ENCODE data around the gene NT5DC4.
A peak's percentile ranks its signal among the peaks of the same experiment; 100 is the strongest.
"Not testable (repeated sequence)": the region's sequence is repeated elsewhere in the genome, so short reads cannot be mapped to it uniquely, and the experiment has no call there.

Gene NT5DC4

DNA sequence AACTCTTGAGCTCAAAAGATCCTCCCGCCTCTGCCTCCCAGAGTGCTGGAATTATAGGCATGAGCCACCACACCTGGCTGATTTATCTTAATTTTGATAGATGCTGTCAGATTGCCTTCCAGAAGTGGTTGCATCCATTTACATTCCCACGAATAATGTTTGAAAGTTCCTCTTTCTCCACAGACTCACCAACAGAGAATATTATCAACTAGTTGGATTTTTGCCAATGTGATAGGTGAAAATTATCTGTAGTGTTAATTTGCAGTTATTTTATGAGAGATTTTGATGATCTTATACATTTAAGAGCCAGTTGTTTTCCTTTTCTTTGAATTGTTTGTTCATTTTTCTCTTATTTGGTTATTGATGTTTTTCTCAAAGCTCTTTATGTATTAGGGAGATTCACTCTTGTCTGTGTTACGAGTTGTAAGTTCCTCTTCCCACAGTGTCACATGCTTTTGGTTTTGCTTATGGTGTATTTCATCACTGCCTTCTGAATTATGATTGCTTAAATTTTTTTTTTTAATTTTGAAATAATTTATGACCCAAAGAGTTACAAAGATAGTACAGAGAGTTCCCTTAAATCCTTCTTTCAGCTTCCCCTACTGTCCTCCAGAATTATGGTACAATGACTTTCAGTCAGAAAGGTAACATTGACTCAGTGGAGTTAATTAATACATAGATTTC is 20.7 kb upstream of the NT5DC4 start:
- DNase-seq (ENCODE audit: low read depth): no peak
- no peak overlapping the region for H3K4me3 ChIP-seq (ENCODE audit: low read depth, low read length)
- TF ChIP-seq, protein P1, sequence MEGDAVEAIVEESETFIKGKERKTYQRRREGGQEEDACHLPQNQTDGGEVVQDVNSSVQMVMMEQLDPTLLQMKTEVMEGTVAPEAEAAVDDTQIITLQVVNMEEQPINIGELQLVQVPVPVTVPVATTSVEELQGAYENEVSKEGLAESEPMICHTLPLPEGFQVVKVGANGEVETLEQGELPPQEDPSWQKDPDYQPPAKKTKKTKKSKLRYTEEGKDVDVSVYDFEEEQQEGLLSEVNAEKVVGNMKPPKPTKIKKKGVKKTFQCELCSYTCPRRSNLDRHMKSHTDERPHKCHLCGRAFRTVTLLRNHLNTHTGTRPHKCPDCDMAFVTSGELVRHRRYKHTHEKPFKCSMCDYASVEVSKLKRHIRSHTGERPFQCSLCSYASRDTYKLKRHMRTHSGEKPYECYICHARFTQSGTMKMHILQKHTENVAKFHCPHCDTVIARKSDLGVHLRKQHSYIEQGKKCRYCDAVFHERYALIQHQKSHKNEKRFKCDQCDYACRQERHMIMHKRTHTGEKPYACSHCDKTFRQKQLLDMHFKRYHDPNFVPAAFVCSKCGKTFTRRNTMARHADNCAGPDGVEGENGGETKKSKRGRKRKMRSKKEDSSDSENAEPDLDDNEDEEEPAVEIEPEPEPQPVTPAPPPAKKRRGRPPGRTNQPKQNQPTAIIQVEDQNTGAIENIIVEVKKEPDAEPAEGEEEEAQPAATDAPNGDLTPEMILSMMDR (IDR thresholded peaks at IDR 0.05; ENCODE audit: low read depth, low read length, missing control alignments): no peak

DNA sequence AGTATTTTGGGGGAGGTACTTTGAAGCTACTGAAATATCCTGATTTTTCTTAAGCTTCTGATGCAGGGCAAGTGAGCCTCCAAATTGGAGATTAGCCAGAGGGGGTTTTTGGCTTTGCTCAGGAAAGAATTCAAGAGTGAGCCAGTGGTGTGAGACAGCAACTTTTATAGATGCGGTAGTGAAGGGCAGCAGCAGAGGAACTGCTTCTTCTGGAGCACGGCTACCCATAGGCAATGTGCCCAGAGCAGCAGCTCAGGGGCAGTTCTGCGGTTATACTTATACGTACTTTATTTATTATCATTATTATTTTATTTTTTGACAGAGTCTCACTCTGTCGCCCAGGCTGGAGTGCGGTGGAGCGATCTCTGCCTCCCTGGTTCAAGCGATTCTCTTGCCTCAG is 19.8 kb upstream of the NT5DC4 start:
- TF ChIP-seq, protein P1 (IDR thresholded peaks at IDR 0.05; ENCODE audit: low read depth, low read length, missing control alignments): no peak
- H3K4me3 ChIP-seq (ENCODE audit: low read depth, low read length): no peak overlapping the region
- DNase-seq (ENCODE audit: low read depth): no peak

DNA sequence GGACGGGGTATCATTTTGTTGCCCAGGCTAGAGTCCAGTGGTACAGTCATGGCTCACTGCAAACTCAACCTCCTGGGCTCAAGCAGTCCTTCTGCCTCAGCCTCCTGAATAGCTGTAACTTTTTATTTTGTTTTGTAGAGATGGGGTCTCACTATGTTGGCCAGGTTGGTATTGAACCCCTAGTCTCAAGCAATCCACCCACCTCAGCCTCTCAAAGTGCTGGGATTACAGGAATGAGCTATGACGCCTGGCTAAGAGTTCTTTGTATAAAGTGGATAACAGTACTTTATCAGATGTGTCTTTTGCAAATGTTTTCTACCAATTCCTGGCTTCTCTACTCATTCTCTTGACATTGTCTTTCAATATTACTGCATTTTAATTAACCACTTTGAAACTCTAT is 17.1 kb upstream of the NT5DC4 start:
- TF ChIP-seq, protein P1 (IDR thresholded peaks at IDR 0.05; ENCODE audit: low read depth, low read length, missing control alignments): no peak
- DNase-seq (ENCODE audit: low read depth): no peak
- H3K4me3 ChIP-seq (ENCODE audit: low read depth, low read length): no peak overlapping the region

DNA sequence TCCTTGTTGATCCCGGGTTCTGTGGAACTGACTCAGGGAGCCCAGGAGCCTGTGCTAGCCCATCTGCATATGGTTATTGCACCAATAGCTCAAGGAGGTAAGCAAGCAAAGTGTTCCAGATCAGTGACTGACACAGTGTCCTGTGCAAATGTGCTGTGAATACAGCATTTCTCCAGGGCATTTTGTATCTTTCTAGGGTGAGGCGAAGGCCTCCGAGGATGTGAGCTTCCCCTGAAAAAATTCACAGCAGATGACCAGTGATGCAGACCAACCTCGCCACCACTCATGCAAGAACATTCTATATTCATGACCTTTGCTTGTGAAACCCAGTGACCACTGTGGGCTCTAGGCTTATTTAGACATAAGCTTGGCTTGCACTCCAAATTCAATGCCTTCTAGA is 15.2 kb upstream of the NT5DC4 start:
- TF ChIP-seq, protein P1 (IDR thresholded peaks at IDR 0.05; ENCODE audit: low read depth, low read length, missing control alignments): no peak
- DNase-seq (ENCODE audit: low read depth): no peak
- no peak overlapping the region for H3K4me3 ChIP-seq (ENCODE audit: low read depth, low read length)

DNA sequence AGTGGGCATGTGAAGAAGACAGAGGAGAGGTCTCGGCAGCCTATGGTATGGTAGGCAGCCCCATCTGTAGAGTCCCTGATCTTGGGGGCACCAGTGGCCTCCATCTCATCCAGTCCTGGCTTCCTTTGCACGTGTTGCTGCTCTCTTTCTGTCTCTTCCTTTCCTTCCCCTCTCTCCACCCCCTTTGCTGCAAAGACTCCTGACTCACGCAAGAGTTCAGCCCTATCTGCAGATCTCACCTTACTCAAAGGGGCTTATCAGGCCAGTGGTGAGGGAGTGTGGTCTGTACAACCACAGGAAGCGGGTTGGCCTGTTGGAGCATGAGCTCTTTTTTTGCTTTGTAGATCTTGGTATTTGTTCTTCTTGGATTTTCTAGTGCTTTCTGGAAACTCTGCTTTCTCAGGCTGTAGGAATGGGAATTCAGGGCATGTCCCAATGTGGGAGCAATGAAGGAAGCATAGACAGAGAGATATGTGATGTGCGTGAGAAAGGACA is 14.6 kb upstream of the NT5DC4 start:
- TF ChIP-seq, protein P1 (IDR thresholded peaks at IDR 0.05; ENCODE audit: low read depth, low read length, missing control alignments): no peak

DNA sequence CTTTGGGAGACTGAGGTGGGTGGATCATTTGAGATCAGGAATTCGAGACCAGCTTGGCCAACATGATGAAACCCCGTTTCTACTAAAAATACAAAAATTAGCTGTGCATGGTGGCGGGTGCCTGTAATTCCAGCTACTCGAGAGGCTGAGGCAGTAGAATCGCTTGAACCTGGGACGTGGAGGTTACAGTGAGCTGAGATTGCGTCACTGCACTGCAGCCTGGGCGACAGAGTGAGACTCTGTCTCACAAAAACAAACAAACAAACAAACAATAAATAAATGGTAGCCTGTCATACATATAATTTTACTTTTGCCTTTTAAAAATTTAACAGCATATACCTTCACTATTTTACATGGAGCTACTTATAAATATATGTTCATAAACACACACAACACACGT is 13.9 kb upstream of the NT5DC4 start:
- not testable (repeated sequence) for H3K4me3 ChIP-seq (ENCODE audit: low read depth, low read length); DNase-seq (ENCODE audit: low read depth)

More for the DNA sequence above, 14.6 kb upstream of the NT5DC4 start:
- H3K4me3 ChIP-seq (ENCODE audit: low read depth, low read length): no peak overlapping the region
- peak; percentile 61 for DNase-seq (ENCODE audit: low read depth)

DNA sequence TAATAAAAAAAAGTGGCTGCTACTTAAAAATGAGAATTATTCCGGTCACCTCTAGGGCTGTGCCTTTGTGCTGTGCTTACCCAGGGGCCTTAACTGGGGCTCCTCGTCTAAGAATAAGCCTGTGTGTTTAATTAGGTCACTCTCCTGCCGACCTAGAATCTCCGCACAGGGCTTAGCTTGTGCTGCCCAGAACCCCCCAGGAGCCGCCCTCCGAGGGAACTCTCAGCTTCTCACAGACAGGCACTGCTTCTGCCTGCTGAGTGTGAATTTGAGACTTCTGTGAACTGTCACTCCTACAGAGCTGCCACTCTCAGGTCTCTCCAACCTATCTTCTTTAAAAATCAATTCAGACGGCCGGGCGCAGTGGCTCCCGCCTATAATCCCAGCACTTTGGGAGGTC is 11.9 kb upstream of the NT5DC4 start:
- H3K4me3 ChIP-seq (ENCODE audit: low read depth, low read length): no peak overlapping the region
- TF ChIP-seq, protein P1 (IDR thresholded peaks at IDR 0.05; ENCODE audit: low read depth, low read length, missing control alignments): no peak
- DNase-seq (ENCODE audit: low read depth): no peak
